K562 (cell line): ENCODE measurements around the gene FCAR.

Experiments used
- CREM ChIP-seq: IDR thresholded peaks from 2 replicates; pipeline ENCODE4 v1.6.1; 2014; ENCODE audit warnings: antibody characterized with exemption, low read depth
- FOS ChIP-seq: IDR thresholded peaks from 3 replicates; pipeline ENCODE4 v1.6.1; 2011; ENCODE audit not compliant: insufficient read length; ENCODE audit errors: extremely low read depth
- HNRNPUL1 ChIP-seq: fragments of 200-400 bp; formaldehyde crosslinking; IDR thresholded peaks from 2 replicates; pipeline ENCODE4 v1.6.1; 2017; ENCODE audit warnings: low read length
- NCOA1 ChIP-seq: fragments of 450-650 bp; IDR thresholded peaks from 2 replicates; pipeline ENCODE4 v1.6.1; 2016; ENCODE audit warnings: low read depth
- POLR2A ChIP-seq: fragments of 450-650 bp; conservative IDR thresholded peaks from 2 replicates; pipeline ENCODE4 v1.6.1; 2016
- POLR2AphosphoS2 ChIP-seq: IDR thresholded peaks from 2 replicates; pipeline ENCODE4 v1.6.1; 2012; ENCODE audit warnings: low read length, improper control_type of control experiment
- TCF7 ChIP-seq: sonication (generic); IDR thresholded peaks from 2 replicates; pipeline ENCODE4 v1.6.1; 2016; ENCODE audit warnings: antibody characterized with exemption, borderline replicate concordance
- ZNF316 ChIP-seq: fragments of 450-650 bp; IDR thresholded peaks from 2 replicates; pipeline ENCODE4 v1.6.1; 2016
- TF ChIP-seq, protein P1 (sequence below): fragments of 450-650 bp; IDR thresholded peaks from 2 replicates; pipeline ENCODE4 v1.6.1; 2016; ENCODE audit warnings: mild to moderate bottlenecking
- TF ChIP-seq, protein P2 (sequence below), 2 experiments: fragments of 450-650 bp; formaldehyde crosslinking in 1 of 2; IDR thresholded peaks; 2 replicates each; pipeline versions ENCODE4 v1.4.0 to v1.6.1; 2014 to 2020; ENCODE audit warnings: mild to moderate bottlenecking in 2 of 2, borderline replicate concordance in 1 of 2, low read depth in 1 of 2

DNA sequence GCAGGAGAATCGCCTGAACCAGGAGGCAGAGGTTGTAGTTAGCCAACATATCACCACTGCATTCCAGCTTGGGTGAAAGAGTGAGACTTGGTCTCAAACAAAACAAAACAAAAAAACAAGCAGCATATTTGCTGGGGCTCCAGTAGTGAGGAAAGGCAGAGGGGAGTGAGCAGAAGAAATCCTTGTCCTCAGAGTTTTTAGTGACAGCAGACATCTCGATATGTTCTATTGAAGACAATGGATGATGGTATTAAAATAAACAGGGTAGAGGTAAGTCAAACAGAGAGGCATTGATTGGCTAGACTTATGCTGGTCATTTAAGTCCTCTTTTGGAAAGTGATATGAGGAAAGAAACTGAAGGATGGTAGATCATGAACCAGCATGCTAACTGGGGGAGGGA lies 54.3 kb downstream of the FCAR start:
- TF ChIP-seq, protein P1, sequence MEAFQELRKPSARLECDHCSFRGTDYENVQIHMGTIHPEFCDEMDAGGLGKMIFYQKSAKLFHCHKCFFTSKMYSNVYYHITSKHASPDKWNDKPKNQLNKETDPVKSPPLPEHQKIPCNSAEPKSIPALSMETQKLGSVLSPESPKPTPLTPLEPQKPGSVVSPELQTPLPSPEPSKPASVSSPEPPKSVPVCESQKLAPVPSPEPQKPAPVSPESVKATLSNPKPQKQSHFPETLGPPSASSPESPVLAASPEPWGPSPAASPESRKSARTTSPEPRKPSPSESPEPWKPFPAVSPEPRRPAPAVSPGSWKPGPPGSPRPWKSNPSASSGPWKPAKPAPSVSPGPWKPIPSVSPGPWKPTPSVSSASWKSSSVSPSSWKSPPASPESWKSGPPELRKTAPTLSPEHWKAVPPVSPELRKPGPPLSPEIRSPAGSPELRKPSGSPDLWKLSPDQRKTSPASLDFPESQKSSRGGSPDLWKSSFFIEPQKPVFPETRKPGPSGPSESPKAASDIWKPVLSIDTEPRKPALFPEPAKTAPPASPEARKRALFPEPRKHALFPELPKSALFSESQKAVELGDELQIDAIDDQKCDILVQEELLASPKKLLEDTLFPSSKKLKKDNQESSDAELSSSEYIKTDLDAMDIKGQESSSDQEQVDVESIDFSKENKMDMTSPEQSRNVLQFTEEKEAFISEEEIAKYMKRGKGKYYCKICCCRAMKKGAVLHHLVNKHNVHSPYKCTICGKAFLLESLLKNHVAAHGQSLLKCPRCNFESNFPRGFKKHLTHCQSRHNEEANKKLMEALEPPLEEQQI = no peak
- TF ChIP-seq POLR2AphosphoS2 (no peak), ZNF316 (no peak), CREM (no peak), NCOA1 (no peak), HNRNPUL1 (no peak), FOS (no peak), TCF7 (no peak), POLR2A (no peak)
- TF ChIP-seq, protein P2, sequence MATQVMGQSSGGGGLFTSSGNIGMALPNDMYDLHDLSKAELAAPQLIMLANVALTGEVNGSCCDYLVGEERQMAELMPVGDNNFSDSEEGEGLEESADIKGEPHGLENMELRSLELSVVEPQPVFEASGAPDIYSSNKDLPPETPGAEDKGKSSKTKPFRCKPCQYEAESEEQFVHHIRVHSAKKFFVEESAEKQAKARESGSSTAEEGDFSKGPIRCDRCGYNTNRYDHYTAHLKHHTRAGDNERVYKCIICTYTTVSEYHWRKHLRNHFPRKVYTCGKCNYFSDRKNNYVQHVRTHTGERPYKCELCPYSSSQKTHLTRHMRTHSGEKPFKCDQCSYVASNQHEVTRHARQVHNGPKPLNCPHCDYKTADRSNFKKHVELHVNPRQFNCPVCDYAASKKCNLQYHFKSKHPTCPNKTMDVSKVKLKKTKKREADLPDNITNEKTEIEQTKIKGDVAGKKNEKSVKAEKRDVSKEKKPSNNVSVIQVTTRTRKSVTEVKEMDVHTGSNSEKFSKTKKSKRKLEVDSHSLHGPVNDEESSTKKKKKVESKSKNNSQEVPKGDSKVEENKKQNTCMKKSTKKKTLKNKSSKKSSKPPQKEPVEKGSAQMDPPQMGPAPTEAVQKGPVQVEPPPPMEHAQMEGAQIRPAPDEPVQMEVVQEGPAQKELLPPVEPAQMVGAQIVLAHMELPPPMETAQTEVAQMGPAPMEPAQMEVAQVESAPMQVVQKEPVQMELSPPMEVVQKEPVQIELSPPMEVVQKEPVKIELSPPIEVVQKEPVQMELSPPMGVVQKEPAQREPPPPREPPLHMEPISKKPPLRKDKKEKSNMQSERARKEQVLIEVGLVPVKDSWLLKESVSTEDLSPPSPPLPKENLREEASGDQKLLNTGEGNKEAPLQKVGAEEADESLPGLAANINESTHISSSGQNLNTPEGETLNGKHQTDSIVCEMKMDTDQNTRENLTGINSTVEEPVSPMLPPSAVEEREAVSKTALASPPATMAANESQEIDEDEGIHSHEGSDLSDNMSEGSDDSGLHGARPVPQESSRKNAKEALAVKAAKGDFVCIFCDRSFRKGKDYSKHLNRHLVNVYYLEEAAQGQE (IDR thresholded peaks at IDR 0.05; ENCODE audit: borderline replicate concordance) = no peak
- TF ChIP-seq, protein P2 (CRISPR knock-in tag; IDR thresholded peaks at IDR 0.05; ENCODE audit: low read depth) = no peak
